C4-2B (cell line): Measurements from ENCODE around the gene CRIP3.

ENCODE experiments used
- CTCF ChIP-seq: fragments of 450-650 bp; conservative IDR thresholded peaks from 2 replicates; pipeline ENCODE4 v1.5.1; 2017; ENCODE audit warnings: mild to moderate bottlenecking
- ZFX ChIP-seq: fragments of 450-650 bp; IDR thresholded peaks from 2 replicates; pipeline ENCODE4 v1.6.1; 2017

GRCh38 chr6:43293698-43294097, 14.9 kb downstream of the CRIP3 start:
- no peak for TF ChIP-seq CTCF
- TF ChIP-seq ZFX = no peak
